Measurements from ENCODE around the gene PSG2. TPM values are rescaled to one million over a fixed set of nuclear protein-coding genes. Genes with fewer than 3 reads are reported as not detected.
"Not testable (repeated sequence)": the region's sequence is repeated elsewhere in the genome, so short reads cannot be mapped to it uniquely, and the experiment has no call there.

Gene PSG2
- total RNA-seq, 2 donors from 2014 or later = not detected

DNA sequence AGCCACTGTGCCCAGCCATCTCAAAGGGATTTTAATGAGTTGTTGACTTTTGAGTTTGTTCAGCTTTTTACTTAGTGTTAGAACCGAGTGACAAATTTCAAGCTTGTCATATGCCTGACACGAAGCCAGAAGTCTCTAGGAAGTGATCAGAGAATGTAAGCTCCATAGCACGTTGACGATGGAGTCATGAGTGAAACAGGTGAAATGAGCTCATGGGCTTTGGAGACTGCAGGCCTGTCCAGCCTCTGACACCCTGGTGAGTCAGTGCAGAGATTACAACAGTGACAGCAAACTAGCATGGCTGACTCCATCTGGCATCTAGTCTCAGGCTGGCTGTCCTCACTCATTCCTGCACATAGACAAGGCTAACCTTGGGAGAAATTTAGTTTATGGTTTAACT is 60.9 kb downstream of the PSG2 start:
- H3K4me1 ChIP-seq; intact Hi-C loops (cut with DNase I); H3K27ac ChIP-seq; H3K27me3 ChIP-seq; H3K4me3 ChIP-seq; H3K9me3 ChIP-seq; H3K36me3 ChIP-seq (replicated peaks in 1 of 2; ENCODE audit: insufficient read depth in 1 of 2, low read depth in 2 of 2): not testable (repeated sequence)
- peak in 2 of 4 donors; percentile 4 to 13 for DNase-seq
- ATAC-seq = peak; percentile 55
- 37 to 43% methylated on average over 4 of the region's 4 CpGs for WGBS, 2 donors

- DNase-seq = peak in 2 of 4 donors; percentile 23 to 24
- H3K4me3 ChIP-seq; H3K27me3 ChIP-seq; H3K27ac ChIP-seq; H3K9me3 ChIP-seq; H3K4me1 ChIP-seq; intact Hi-C loops (cut with DNase I); ATAC-seq; H3K36me3 ChIP-seq (replicated peaks in 1 of 2; ENCODE audit: insufficient read depth in 1 of 2, low read depth in 2 of 2): not testable (repeated sequence)
- TF ChIP-seq, protein P1, sequence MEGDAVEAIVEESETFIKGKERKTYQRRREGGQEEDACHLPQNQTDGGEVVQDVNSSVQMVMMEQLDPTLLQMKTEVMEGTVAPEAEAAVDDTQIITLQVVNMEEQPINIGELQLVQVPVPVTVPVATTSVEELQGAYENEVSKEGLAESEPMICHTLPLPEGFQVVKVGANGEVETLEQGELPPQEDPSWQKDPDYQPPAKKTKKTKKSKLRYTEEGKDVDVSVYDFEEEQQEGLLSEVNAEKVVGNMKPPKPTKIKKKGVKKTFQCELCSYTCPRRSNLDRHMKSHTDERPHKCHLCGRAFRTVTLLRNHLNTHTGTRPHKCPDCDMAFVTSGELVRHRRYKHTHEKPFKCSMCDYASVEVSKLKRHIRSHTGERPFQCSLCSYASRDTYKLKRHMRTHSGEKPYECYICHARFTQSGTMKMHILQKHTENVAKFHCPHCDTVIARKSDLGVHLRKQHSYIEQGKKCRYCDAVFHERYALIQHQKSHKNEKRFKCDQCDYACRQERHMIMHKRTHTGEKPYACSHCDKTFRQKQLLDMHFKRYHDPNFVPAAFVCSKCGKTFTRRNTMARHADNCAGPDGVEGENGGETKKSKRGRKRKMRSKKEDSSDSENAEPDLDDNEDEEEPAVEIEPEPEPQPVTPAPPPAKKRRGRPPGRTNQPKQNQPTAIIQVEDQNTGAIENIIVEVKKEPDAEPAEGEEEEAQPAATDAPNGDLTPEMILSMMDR (IDR thresholded peaks at IDR 0.05) = peak in 2 of 7 experiments; percentile 20
Observed at GRCh38 chr19:43019588-43019987, 62.9 kb downstream of the PSG2 start.

Other genes starting within 250 kb of the PSG2 start
- gene PSG1, start 203.0 kb downstream of the PSG2 start, total RNA-seq = not detected
- not detected for gene PSG6, start 164.8 kb downstream of the PSG2 start, total RNA-seq
- not detected for gene PSG7, start 145.5 kb downstream of the PSG2 start, total RNA-seq
- gene PSG11, start 56.2 kb downstream of the PSG2 start, total RNA-seq = not detected
- 1 to 10 TPM in 1 of 2 donors, not detected in 1; 1.3 TPM for gene PSG5, start 103.8 kb upstream of the PSG2 start, total RNA-seq
- gene PSG4, start 122.9 kb upstream of the PSG2 start, total RNA-seq = under 1 TPM in 1 of 2 donors, not detected in 1; 0.52 TPM
- not detected for gene PSG9, start 186.8 kb upstream of the PSG2 start, total RNA-seq